Muscle of back (tissue), 11 donors: ENCODE results near the gene GFM1. TPM values are rescaled to one million over a fixed set of nuclear protein-coding genes. Genes with fewer than 3 reads are reported as not detected.

Experiments used
- DNase-seq, 3 donors: peaks; one replicate each; pipeline versions ENCODE4 v3.0.0 to v3.0.0-alpha.2; 2013
- polyA plus RNA-seq, 10 donors: library from polyadenylated mRNA; unstranded; fragments of 120-200 nt; gene quantifications; one replicate each; pipeline ENCODE4 v1.2.1, GENCODE V29; 2013; ENCODE audit not compliant: insufficient read length in 10 of 10

GFM1 gene
- polyA plus RNA-seq, 10 donors, result 23.6 to 47.6 (median 35.9) TPM

GRCh38 chr3:158725348-158726011 lies 81.2 kb downstream of the GFM1 start:
- DNase-seq, result peak; percentile 59 to 93 (median 63)

GRCh38 chr3:158727206-158728060 lies 83.1 kb downstream of the GFM1 start:
- peak; percentile 73 to 87 (median 83) for DNase-seq

GRCh38 chr3:158728061-158728377 lies 83.7 kb downstream of the GFM1 start:
- DNase-seq, result no peak

DNA sequence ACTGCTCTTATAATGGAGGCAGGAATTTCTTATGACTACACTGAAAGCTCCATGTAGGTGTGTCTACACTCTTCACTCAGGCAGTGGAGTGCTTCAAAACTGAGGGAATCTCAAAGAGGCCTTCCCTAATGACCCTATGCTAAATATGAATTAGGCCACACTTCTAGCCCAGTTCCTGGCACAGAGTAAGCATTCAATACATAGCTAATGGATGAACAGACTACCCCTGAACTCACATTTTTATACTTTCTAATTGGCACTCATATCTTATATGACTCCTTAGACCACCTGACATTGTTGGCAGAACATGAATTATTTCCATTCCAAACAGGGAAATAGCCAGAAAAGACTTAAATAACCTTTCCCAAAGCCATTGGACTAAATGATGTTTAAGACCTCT lies 84.5 kb downstream of the GFM1 start:
- no peak for DNase-seq

DNA sequence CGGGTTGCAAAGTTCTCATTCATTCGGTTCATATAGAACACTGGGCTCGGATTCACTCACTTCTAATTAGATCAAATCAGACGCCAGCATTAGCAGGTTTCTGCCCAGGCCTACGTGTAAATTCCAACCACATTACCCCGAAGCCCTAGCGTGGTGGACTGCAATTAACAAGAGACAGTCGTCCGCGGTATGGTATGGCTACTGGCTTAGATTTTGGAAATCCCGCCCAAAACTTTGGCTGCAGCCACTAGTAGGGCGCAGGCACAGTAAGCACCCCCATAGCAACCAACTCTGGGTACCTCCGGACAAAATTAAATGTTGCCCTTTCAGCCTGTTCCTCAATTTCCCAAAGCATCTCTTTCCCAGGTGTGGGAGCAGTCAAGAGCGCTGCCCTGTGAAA lies 87.2 kb downstream of the GFM1 start:
- peak in 1 of 3 donors; percentile 51 for DNase-seq

- peak in 2 of 3 donors; percentile 73 to 90 for DNase-seq
Observed at GRCh38 chr3:158731938-158732855, 87.9 kb downstream of the GFM1 start, which contains the start of gene RARRES1. Gene RARRES1 (minus strand): TSS chr3:158732457. CDS start chr3:158732415, 42 bp downstream.

GRCh38 chr3:158732856-158733200 lies 88.5 kb downstream of the GFM1 start:
- DNase-seq, result no peak

DNA sequence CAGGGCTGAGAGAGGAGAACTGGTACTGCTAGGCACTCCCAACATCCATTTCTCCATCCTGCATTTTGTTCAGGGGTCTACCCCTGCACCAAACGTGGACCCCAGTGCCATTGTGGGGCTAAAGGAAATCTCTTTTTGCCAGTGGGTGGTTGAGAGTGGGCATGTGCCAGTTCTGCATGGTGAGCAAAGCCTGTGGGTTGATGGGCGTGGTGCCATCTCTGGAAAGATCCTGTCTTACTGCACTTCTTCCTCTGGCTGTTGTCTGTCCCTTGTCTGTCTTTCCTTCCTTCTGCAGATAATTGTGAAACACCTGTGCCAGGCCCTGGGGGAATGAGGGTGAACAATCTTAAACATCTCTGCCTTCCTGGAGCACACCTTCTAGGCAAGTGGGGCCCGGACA lies 89.3 kb downstream of the GFM1 start:
- DNase-seq, result no peak

DNA sequence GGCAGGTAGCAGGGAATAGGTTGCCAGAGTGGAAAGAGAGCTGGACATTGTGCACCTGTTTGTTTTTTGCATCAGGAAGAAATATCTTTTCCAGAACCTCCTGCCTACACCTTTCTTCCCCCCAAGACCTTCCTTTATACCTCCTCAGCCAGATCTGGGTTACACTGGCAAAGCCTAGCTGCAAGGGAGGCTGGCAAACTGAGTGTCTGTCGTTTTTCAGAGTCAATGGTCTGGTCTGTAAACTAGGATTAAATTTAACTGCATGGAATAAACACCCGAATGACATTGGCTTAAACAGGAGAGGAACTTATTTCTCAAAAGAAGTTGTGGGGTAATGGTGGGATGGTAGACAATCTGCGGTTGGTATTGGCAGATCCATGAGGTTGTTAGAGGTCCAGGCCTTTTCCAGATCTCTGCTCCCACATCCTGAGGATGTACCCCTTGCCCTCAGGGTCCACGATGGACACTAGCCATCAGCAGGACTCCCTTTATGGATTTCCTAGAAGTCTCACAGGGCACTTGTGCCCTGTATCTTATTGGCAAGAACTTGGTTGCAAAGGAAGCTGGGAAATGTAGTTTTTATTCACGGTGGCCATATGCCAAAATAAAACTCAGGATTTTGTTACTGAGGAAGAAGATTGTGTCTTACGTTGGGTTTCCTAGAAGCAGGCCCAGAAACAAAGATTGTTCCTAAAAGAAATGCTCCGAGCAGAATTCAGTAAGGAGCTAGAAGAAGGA lies 91.1 kb downstream of the GFM1 start:
- no peak for DNase-seq

DNA sequence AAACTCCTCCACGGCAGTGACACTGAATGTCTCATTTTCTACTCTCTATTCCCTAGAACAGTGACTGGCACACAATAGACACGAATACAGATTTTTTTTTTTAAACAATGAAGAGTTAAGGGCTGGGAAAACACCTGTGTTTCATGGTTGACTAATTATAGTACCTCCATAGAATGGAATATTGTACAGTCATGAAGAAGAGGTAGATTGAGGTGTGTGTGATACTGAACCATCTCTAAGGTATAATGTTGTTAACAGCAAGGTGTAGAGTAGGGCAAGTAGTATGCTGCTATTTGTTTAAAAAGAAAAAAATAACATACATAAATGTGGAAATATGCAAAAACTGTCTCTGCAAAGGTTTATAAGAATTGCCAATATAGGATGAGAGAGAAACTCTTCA lies 93.1 kb downstream of the GFM1 start:
- DNase-seq, result no peak

- DNase-seq, result no peak
Observed at GRCh38 chr3:158737976-158738615, 93.8 kb downstream of the GFM1 start.

DNA sequence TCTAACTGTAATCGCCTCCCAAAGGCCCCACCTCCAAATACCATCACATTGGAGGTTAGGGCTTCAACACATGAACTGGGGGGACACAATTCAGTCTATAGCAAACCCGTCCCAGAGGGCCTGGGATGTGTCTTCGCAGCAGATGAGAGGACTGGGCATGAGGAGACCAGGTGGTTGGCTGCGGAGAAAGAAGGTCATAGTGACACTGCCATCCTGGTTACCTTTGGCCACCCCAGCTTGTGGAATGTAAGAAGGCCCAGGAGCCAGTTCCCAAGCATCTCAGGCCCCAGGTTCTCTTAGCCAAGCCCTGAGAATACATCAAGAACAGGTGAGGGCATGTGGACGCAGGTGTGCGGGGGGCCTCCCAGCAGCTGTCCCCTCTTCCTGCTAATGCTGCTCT lies 94.3 kb downstream of the GFM1 start:
- no peak for DNase-seq

GRCh38 chr3:158739078-158739477 lies 94.8 kb downstream of the GFM1 start:
- no peak for DNase-seq

DNA sequence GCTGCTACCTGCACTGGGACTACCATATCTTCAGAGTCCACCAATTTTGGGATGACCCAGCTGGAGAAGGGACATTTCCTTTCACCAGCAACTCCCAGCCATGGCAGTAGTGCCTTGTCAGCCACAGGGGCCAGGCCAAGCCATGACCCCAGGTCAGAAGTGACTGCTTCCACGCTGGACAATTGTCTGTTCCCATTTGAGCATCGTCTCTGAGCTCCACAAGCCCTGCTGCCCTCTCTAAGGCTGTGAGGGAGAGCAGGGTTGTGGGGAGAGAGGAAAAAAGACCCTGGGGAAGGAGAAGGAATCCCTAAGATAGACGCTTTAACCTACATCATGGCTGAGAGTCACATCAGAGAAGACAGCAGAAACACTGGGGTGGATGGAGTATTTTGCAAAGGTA lies 95.3 kb downstream of the GFM1 start:
- DNase-seq, result no peak

Other genes with a start within 250 kb of the GFM1 start
- gene MLF1, start 73.3 kb upstream of the GFM1 start, polyA plus RNA-seq, result 10 to 100 TPM; 43.3 to 95.0 (median 57.9) TPM
- 10 to 100 TPM; 17.9 to 28.5 (median 23.1) TPM for gene LXN, start 28.1 kb downstream of the GFM1 start, polyA plus RNA-seq
- gene RARRES1, start 87.9 kb downstream of the GFM1 start, polyA plus RNA-seq, result 1 to 10 TPM; 2.3 to 6.2 (median 3.4) TPM
- 10 to 100 TPM; 28.5 to 36.6 (median 30.4) TPM for gene MFSD1, start 157.5 kb downstream of the GFM1 start, polyA plus RNA-seq